SK-N-SH (cell line): ENCODE results near the gene TBL1X. TPM values are rescaled to one million over a fixed set of nuclear protein-coding genes. Genes with fewer than 3 reads are reported as not detected.

Experiments used
- CTCF ChIA-PET: fragments of 300-600, 350-600 bp; formaldehyde crosslinking; extraction: SDS; loops from one replicate; lab custom pipeline; 2021; lab: Yijun Ruan, JAX
- POLR2A ChIA-PET: fragments of 350-600 bp; sonication (Branson Sonifier 250); formaldehyde crosslinking; extraction: SDS; loops from one replicate; lab custom pipeline; 2020; ENCODE audit warnings: antibody characterized with exemption, inconsistent platforms; lab: Yijun Ruan, JAX
- DNase-seq: peaks from one replicate; pipeline ENCODE4 v3.0.0; 2012
- H2AFZ ChIP-seq: fragments of 200-600 bp; sonication (generic); 2 replicates; pipeline ENCODE4 v1.8.1; 2016; ENCODE audit warnings: antibody characterized with exemption, mild to moderate bottlenecking, low read depth
- H3F3A ChIP-seq: fragments of 200-600 bp; sonication (generic); replicated peaks from 2 replicates; pipeline ENCODE3; 2016; ENCODE audit warnings: antibody characterized with exemption, mild to moderate bottlenecking; ENCODE audit not compliant: insufficient read depth
- H3K27ac ChIP-seq, 2 experiments: fragments of 200-500 bp in 1 of 2; fragments of 200-600 bp in 1 of 2; sonication (Bioruptor generic) in 1 of 2; sonication (generic), shearing (Covaris generic) in 1 of 2; 2 replicates each; pipeline versions ENCODE4 v1.5.1 to v1.6.1; 2014 to 2016; ENCODE audit warnings: low read depth in 2 of 2, inconsistent platforms in 1 of 2, low read length in 1 of 2, mild to moderate bottlenecking in 1 of 2, mixed read lengths in 1 of 2
- H3K27me3 ChIP-seq: fragments of 200-600 bp; sonication (generic), shearing (Covaris generic); 2 replicates; pipeline ENCODE4 v1.6.1; 2016; ENCODE audit warnings: mixed run types; ENCODE audit not compliant: insufficient read depth
- H3K36me3 ChIP-seq, 2 experiments: fragments of 200-500 bp in 1 of 2; fragments of 200-600 bp in 1 of 2; sonication (Bioruptor generic) in 1 of 2; sonication (generic) in 1 of 2; replicated peaks in 1 of 2; 2 replicates each; pipeline versions ENCODE3 to v1.5.1; 2014 to 2016; ENCODE audit warnings: low read length in 1 of 2, mild to moderate bottlenecking in 1 of 2; ENCODE audit not compliant: insufficient read depth in 2 of 2, control insufficient read depth in 1 of 2
- H3K4me1 ChIP-seq, 2 experiments: fragments of 200-500 bp in 1 of 2; fragments of 200-600 bp in 1 of 2; sonication (Bioruptor generic) in 1 of 2; sonication (generic), shearing (Covaris generic) in 1 of 2; 2 replicates each; pipeline versions ENCODE4 v1.5.1 to v1.6.1; 2014 to 2016; ENCODE audit warnings: low read depth in 1 of 2, low read length in 1 of 2, mixed run types in 1 of 2; ENCODE audit not compliant: insufficient read depth in 2 of 2, control insufficient read depth in 1 of 2
- H3K4me2 ChIP-seq: fragments of 200-600 bp; sonication (generic), shearing (Covaris generic); 2 replicates; pipeline ENCODE4 v1.6.1; 2017; ENCODE audit warnings: mixed run types
- H3K4me3 ChIP-seq, 2 experiments: fragments of 200-500 bp in 1 of 2; fragments of 200-600 bp in 1 of 2; sonication (Bioruptor generic) in 1 of 2; sonication (generic), shearing (Covaris generic) in 1 of 2; 2 replicates each; pipeline versions ENCODE4 v1.5.1 to v1.8.1; 2014 to 2016; ENCODE audit warnings: low read depth in 2 of 2, inconsistent platforms in 1 of 2, low read length in 1 of 2, mild to moderate bottlenecking in 1 of 2, mixed read lengths in 1 of 2, moderate library complexity in 1 of 2
- H3K79me2 ChIP-seq: fragments of 200-600 bp; sonication (generic); 2 replicates; pipeline ENCODE4 v1.8.1; 2017; ENCODE audit warnings: mild to moderate bottlenecking; ENCODE audit not compliant: insufficient read depth
- H3K9ac ChIP-seq: fragments of 200-600 bp; sonication (generic); 2 replicates; pipeline ENCODE4 v1.6.1; 2017; ENCODE audit warnings: mixed run types
- H3K9me2 ChIP-seq: fragments of 200-600 bp; sonication (generic); 2 replicates; pipeline ENCODE4 v1.6.1; 2017; ENCODE audit warnings: mixed run types
- H3K9me3 ChIP-seq: fragments of 200-600 bp; sonication (generic); 2 replicates; pipeline ENCODE4 v1.6.1; 2017; ENCODE audit warnings: mixed run types, mild to moderate bottlenecking, moderate library complexity
- H4K20me1 ChIP-seq: fragments of 200-600 bp; sonication (generic); 2 replicates; pipeline ENCODE4 v1.6.1; 2017; ENCODE audit warnings: mild to moderate bottlenecking, mixed run types; ENCODE audit not compliant: insufficient read depth
- ELF1 ChIP-seq: IDR thresholded peaks from 2 replicates; pipeline ENCODE4 v1.4.0; 2012
- FOSL2 ChIP-seq: IDR thresholded peaks from 2 replicates; pipeline ENCODE4 v1.4.0; 2012; ENCODE audit warnings: low read depth, mild to moderate bottlenecking, moderate library complexity, borderline replicate concordance
- FOXJ3 ChIP-seq: sonication (generic); formaldehyde crosslinking; IDR thresholded peaks from 2 replicates; pipeline ENCODE4 v1.5.1; 2020; ENCODE audit warnings: mild to moderate bottlenecking, missing genetic modification reagents
- FOXM1 ChIP-seq: IDR thresholded peaks from 2 replicates; pipeline ENCODE4 v1.4.0; 2012; ENCODE audit warnings: low read depth, mild to moderate bottlenecking
- GATA2 ChIP-seq: sonication (generic); formaldehyde crosslinking; IDR thresholded peaks from 2 replicates; pipeline ENCODE4 v1.5.0; 2020; ENCODE audit warnings: mild to moderate bottlenecking, missing genetic modification reagents
- IRF3 ChIP-seq: fragments of 150-350 bp; IDR thresholded peaks from 2 replicates; pipeline ENCODE4 v1.6.1; 2016; ENCODE audit warnings: mild to moderate bottlenecking, low read depth, low read length
- JUND ChIP-seq: IDR thresholded peaks from 2 replicates; pipeline ENCODE4 v1.4.0; 2012
- MEF2A ChIP-seq: IDR thresholded peaks from 2 replicates; pipeline ENCODE4 v1.4.0; 2012; ENCODE audit warnings: low read depth, borderline replicate concordance
- NFIC ChIP-seq: IDR thresholded peaks from 2 replicates; pipeline ENCODE4 v1.4.0; 2012; ENCODE audit warnings: borderline replicate concordance
- NRF1 ChIP-seq: IDR thresholded peaks from 2 replicates; pipeline ENCODE4 v1.6.1; 2012; ENCODE audit warnings: low read depth, mild to moderate bottlenecking, low read length
- PBX3 ChIP-seq: IDR thresholded peaks from 2 replicates; pipeline ENCODE4; 2012
- RAD21 ChIP-seq: IDR thresholded peaks from 2 replicates; pipeline ENCODE4 v1.6.1; 2012; ENCODE audit warnings: mild to moderate bottlenecking, low read length
- REST ChIP-seq: IDR thresholded peaks from 2 replicates; pipeline ENCODE4 v1.6.1; 2012; ENCODE audit warnings: mild to moderate bottlenecking, low read depth, low read length, moderate library complexity
- RXRA ChIP-seq: IDR thresholded peaks from 2 replicates; pipeline ENCODE4 v1.4.0; 2012; ENCODE audit warnings: low read depth, mild to moderate bottlenecking, borderline replicate concordance
- SIN3A ChIP-seq: IDR thresholded peaks from 2 replicates; pipeline ENCODE4 v1.6.1; 2012; ENCODE audit warnings: low read depth, mild to moderate bottlenecking, low read length, moderate library complexity, borderline replicate concordance
- SMC3 ChIP-seq: IDR thresholded peaks from 2 replicates; pipeline ENCODE4 v1.6.1; 2012; ENCODE audit warnings: low read depth, low read length, improper control_type of control experiment
- TCF12 ChIP-seq: IDR thresholded peaks from 2 replicates; pipeline ENCODE4 v1.4.0; 2012
- TEAD4 ChIP-seq: IDR thresholded peaks from 2 replicates; pipeline ENCODE4 v1.4.0; 2012; ENCODE audit warnings: mild to moderate bottlenecking, borderline replicate concordance; ENCODE audit not compliant: insufficient read depth
- USF2 ChIP-seq: fragments of 150-350 bp; IDR thresholded peaks from 2 replicates; pipeline ENCODE4 v1.6.1; 2017; ENCODE audit warnings: antibody characterized with exemption, low read length, low read depth, borderline replicate concordance
- YY1 ChIP-seq: IDR thresholded peaks from 2 replicates; pipeline ENCODE4 v1.4.0; 2012; ENCODE audit warnings: low read depth, mild to moderate bottlenecking
- WGBS: methylation state at CpG from one replicate; pipeline ENCODE4 v1.1.6; 2017; ENCODE audit warnings: low lambda C conversion rate; 5-methylcytosine and 5-hydroxymethylcytosine counted together
- polyA plus RNA-seq, 3 experiments: library from polyadenylated mRNA; depleted of rRNA; stranded (reverse); fragments of >200 nt; gene quantifications; 2 replicates each; pipeline ENCODE4 v1.2.3, GENCODE V29; 2012

The TBL1X gene
- polyA plus RNA-seq, 1 of the 3 experiments (the other 2 are of a cell fraction): 10.6 TPM

GRCh38 chrX:9489234-9489633 is 24.4 kb downstream of the TBL1X start:
- 7% methylated on average over 1 of the region's 1 CpG for WGBS
- Histone ChIP-seq H3K9me3 (no peaks in the 10 kb centered on the region), H3K79me2 (peaks cover 46% of the 10 kb centered on the region), H2AFZ (no peak overlapping the region), H4K20me1 (peaks cover 34% of the 10 kb centered on the region), H3K36me3 (no peaks in the 10 kb centered on the region), H3K9ac (no peak overlapping the region), H3F3A (no peaks in the 10 kb centered on the region), H3K9me2 (no peaks in the 10 kb centered on the region), H3K4me1 (peaks cover 0 to 3% of the 10 kb centered on the region in 2 experiments; a peak in 1 of 4 replicates), H3K4me2 (no peak overlapping the region), H3K4me3 (no peak overlapping the region), H3K27ac (no peak overlapping the region), H3K27me3 (no peaks in the 10 kb centered on the region)
- no peak for TF ChIP-seq NFIC
- TF ChIP-seq MEF2A: no peak
- no peak for TF ChIP-seq RXRA
- TF ChIP-seq TEAD4: no peak
- TF ChIP-seq FOXJ3 (CRISPR knock-in tag): no peak
- TF ChIP-seq SMC3: no peak
- TF ChIP-seq GATA2: no peak
- TF ChIP-seq YY1: no peak
- TF ChIP-seq TCF12: no peak
- TF ChIP-seq FOSL2: no peak
- no peak for TF ChIP-seq REST
- no peak for TF ChIP-seq FOXM1
- DNase-seq: no peak
- ChIA-PET POLR2A (no interaction called here), CTCF (interaction anchor here (0.9 kb wide), 1 partner anchor 14 kb away, joined by 3 read pairs; no protein-coding TSS in a partner anchor)

GRCh38 chrX:9492901-9493300 is 28.0 kb downstream of the TBL1X start:
- peaks cover 26% of the 10 kb centered on the region for H4K20me1 ChIP-seq
- DNase-seq: no peak
- H3K36me3 ChIP-seq: no peaks in the 10 kb centered on the region
- no peak overlapping the region for H3K4me2 ChIP-seq
- ChIA-PET CTCF (no interaction called here), POLR2A (no interaction called here)
- 58% methylated on average over 2 of the region's 2 CpGs for WGBS
- H3F3A ChIP-seq: no peaks in the 10 kb centered on the region
- peaks cover 0 to 7% of the 10 kb centered on the region in 2 experiments; a peak in 1 of 4 replicates for H3K4me1 ChIP-seq
- H3K79me2 ChIP-seq: peaks cover 50% of the 10 kb centered on the region
- TF ChIP-seq ELF1 (no peak), RAD21 (no peak), SIN3A (no peak), NFIC (no peak), JUND (no peak), GATA2 (no peak), SMC3 (no peak), NRF1 (no peak), PBX3 (no peak), USF2 (no peak), IRF3 (no peak)
- H3K9ac ChIP-seq: no peak overlapping the region
- H3K9me3 ChIP-seq: no peaks in the 10 kb centered on the region
- H3K9me2 ChIP-seq: no peaks in the 10 kb centered on the region
- no peak overlapping the region for H3K4me3 ChIP-seq
- H2AFZ ChIP-seq: no peak overlapping the region
- H3K27me3 ChIP-seq: no peaks in the 10 kb centered on the region
- no peak overlapping the region for H3K27ac ChIP-seq
